ENCODE data around the gene ACSF3. TPM values are rescaled to one million over a fixed set of nuclear protein-coding genes. Genes with fewer than 3 reads are reported as not detected.

ACSF3 gene
- total RNA-seq, 1 donor from 2014 or later = 31.7 TPM

DNA sequence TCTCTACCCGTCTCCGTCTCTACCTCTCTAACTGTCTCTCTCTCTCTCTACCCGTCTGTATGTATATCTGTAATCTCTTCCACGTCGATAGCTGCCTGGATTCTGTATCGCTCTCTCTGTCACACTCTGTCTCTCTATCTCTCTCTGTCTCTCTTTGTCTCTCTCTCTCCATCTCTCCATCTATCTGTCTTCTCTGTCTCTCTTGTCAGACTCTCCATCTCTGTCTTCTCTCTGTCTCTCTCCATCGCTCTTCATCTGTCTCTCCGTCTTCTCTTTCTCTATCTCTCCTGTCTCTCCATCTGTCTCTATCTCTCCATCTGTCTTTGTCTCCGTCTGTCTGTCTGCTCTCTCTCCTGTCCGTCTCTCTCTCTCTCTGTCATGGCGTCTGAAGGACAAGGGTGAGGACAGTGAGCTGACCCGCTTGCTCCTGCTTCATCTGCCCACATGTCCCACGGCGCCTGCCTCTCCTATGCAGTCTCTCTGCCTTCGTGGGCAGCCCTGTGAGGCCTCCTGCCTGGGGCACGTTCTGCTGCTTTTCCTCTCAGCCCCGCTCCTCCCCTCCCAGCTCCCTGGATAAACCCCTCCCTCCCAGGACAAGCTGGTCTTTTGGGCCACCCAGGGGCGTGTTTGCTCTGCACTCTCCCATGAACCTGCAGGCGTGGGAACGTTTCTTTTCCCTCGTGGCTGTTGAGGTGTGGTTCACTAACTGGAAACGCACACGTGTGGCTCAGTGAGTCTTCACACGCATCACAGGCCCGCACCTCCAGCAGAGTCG, 18.9 kb downstream of the ACSF3 start:
- Histone ChIP-seq H3K27me3 (ENCODE audit: low read depth) (no peaks in the 10 kb centered on the region), H3K9me3 (no peaks in the 10 kb centered on the region), H3K4me1 (peaks cover 15% of the 10 kb centered on the region), H3K36me3 (peaks cover 71% of the 10 kb centered on the region), H3K4me3 (no peak overlapping the region), H3K27ac (no peak overlapping the region)
- no peak for ATAC-seq
- intact Hi-C loops (cut with DNase I) = no loop called here
- TF ChIP-seq, protein P1, sequence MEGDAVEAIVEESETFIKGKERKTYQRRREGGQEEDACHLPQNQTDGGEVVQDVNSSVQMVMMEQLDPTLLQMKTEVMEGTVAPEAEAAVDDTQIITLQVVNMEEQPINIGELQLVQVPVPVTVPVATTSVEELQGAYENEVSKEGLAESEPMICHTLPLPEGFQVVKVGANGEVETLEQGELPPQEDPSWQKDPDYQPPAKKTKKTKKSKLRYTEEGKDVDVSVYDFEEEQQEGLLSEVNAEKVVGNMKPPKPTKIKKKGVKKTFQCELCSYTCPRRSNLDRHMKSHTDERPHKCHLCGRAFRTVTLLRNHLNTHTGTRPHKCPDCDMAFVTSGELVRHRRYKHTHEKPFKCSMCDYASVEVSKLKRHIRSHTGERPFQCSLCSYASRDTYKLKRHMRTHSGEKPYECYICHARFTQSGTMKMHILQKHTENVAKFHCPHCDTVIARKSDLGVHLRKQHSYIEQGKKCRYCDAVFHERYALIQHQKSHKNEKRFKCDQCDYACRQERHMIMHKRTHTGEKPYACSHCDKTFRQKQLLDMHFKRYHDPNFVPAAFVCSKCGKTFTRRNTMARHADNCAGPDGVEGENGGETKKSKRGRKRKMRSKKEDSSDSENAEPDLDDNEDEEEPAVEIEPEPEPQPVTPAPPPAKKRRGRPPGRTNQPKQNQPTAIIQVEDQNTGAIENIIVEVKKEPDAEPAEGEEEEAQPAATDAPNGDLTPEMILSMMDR (IDR thresholded peaks at IDR 0.05) = no peak
- DNase-seq = peak; percentile 28

DNA sequence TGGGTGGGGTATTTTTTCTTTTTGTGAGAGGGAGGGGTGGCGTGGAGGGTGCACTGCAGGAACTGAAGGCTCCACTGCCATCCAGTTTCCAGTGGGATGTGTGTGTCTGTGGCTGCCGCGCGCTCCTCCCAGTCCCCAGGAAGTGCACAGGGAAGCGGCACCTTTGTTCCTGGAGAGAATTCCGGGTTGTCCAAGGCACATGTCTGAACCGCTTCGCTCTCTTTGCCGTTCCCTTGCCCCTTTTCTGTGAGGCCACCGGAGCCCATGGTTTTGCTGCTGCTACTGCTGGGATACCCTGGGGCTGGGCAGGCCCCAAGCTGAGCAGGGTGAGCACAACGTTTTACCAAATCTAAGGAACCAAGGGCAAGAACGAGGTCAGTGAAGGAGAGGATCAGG, 19.5 kb downstream of the ACSF3 start:
- Histone ChIP-seq H3K36me3 (peaks cover 73% of the 10 kb centered on the region), H3K27ac (no peak overlapping the region), H3K9me3 (no peaks in the 10 kb centered on the region), H3K27me3 (ENCODE audit: low read depth) (no peaks in the 10 kb centered on the region), H3K4me1 (peaks cover 15% of the 10 kb centered on the region), H3K4me3 (no peak overlapping the region)
- TF ChIP-seq, protein P1 (IDR thresholded peaks at IDR 0.05) = no peak
- no peak for ATAC-seq
- intact Hi-C loops (cut with DNase I) = no loop called here
- no peak for DNase-seq

DNA sequence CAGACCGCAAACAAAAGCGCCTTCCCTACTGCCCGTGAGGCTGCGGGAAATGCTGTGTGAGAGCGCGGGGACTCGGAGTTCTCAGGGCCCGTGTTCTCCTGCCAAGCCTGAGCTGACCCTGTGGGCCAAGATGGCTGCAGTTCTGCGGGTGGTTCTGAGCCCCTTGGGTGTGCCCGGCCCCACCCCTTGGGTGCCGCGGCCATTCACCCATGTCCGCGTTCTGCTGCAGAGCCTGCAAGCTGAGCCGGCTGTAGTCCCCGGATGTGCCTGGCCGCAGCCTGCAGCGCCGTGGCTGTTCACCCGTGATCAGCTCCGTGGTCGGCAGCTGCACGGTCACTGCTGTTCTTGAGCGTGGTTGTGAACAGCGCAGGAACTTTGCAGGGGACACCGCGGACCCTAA, 20.0 kb downstream of the ACSF3 start:
- H3K9me3 ChIP-seq = no peaks in the 10 kb centered on the region
- H3K4me1 ChIP-seq = peaks cover 15% of the 10 kb centered on the region
- H3K27me3 ChIP-seq (ENCODE audit: low read depth) = no peaks in the 10 kb centered on the region
- no peak overlapping the region for H3K4me3 ChIP-seq
- DNase-seq (peak; percentile 39), ATAC-seq (no peak)
- H3K27ac ChIP-seq = no peak overlapping the region
- intact Hi-C loops (cut with DNase I) = no loop called here
- H3K36me3 ChIP-seq = peaks cover 75% of the 10 kb centered on the region
- TF ChIP-seq, protein P1 (IDR thresholded peaks at IDR 0.05) = no peak

DNA sequence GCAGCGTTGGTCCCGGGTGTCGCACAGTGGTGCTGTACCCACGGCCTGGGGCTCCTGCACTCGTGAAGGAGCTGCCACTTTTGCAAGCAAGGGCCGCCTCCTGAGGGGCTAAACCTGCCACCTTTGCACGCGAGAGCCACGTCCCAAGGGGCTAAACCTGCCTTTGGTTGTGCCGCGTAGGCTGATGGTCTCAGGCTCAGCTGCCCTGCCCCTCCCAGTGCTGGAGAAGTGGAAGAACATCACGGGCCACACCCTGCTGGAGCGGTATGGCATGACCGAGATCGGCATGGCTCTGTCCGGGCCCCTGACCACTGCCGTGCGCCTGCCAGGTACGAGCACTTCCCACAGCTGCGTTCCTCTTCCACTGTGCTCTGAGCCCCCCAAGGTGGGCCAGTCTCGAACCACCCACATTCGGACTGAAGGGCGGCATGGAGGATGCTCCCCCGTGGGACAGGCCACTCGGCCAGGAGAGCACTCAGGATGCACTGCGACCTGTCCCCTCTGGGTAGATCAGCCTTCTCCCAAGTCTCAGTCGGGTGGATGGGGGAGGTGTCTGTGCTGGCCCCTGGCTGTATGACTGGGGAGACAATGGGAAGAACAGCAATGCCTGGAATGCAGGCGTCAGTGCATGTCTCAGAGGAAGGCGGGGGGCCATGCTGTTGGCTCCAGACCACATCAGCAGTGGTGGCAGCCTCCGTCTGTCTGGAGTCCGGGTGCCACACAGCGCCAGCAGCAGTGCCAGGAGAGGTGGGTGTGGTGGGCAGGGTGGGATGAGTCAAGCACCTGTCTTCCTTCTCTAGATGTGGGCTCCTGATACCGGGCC, 20.7 kb downstream of the ACSF3 start:
- no peaks in the 10 kb centered on the region for H3K27me3 ChIP-seq (ENCODE audit: low read depth)
- ATAC-seq = peak in 1 of 2 donors; percentile 6
- peak; percentile 47 for DNase-seq
- H3K4me1 ChIP-seq = peaks cover 15% of the 10 kb centered on the region
- no peaks in the 10 kb centered on the region for H3K9me3 ChIP-seq
- H3K27ac ChIP-seq = peak overlapping the region; percentile 67
- intact Hi-C loops (cut with DNase I) = no loop called here
- peak overlapping the region; percentile 34 for H3K4me3 ChIP-seq
- TF ChIP-seq, protein P1 (IDR thresholded peaks at IDR 0.05) = no peak
- H3K36me3 ChIP-seq = peaks cover 76% of the 10 kb centered on the region

DNA sequence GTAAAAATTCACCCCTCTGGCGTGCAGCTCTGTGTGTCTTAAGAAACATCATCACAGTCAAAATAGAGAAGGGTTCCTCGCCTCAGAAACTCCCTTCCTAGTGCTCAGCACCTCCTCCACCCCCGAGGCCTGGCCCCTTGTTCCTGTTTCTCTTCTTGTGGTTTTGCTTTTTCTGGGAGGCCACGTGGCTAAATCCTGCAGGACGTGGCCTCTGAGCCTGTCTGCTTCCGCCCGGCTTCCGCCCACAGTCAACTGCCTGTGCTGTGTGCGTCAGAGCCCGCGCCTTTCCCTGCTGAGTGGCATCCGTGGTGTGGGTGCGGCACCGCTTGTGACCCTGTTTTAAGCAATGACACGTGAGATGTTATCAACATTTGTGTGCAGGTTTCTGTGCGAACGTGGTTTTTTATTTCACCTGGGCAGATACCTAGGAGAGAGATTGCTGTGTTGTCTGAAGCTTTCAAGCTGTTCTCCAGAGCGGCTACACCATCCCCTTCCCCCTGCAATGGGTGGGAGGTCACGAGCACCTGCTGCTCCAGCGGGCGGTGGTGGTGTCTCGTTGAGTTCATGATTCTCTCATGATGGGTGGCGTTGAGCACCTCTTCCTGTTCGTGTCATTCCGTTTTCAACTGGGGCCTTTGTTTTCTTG, 21.7 kb downstream of the ACSF3 start:
- peaks cover 86% of the 10 kb centered on the region for H3K36me3 ChIP-seq
- peaks cover 15% of the 10 kb centered on the region for H3K4me1 ChIP-seq
- H3K9me3 ChIP-seq = no peaks in the 10 kb centered on the region
- H3K4me3 ChIP-seq = peak overlapping the region; percentile 34
- H3K27me3 ChIP-seq (ENCODE audit: low read depth) = no peaks in the 10 kb centered on the region
- ATAC-seq (peak; percentile 85 to 86), DNase-seq (peak; percentile 92)
- H3K27ac ChIP-seq = peak overlapping the region; percentile 67
- intact Hi-C loops (cut with DNase I) = no loop called here
- TF ChIP-seq, protein P1 (IDR thresholded peaks at IDR 0.05) = no peak
